ENCODE results near the gene NFE2. TPM values are rescaled to one million over a fixed set of nuclear protein-coding genes. Genes with fewer than 3 reads are reported as not detected.

NFE2 gene
- polyA plus RNA-seq, 1 experiment = 1.0 TPM

DNA sequence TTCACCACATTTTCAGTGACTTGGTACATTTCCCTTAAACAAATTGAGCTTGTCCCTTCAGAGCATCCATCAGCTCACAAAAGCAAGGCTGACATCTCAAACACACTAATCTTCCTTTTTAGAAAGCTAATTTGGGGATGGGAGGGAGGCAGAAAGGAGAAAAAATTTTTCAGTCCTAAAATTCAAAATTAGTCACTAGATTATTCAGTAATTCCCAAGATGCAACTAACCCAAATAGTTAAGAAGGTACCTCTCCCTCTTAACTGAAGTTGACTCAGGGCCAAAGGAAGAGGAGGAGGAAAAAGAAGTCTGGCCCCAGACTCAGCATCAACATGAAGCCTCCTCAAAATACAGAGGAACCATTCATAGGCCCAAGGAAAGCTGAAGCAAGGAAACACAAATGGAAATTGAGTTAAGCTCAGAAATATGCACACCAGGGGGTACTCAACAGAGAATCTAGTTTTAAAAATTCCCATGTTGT is 42.6 kb downstream of the NFE2 start:
- TF ChIP-seq, protein P1, sequence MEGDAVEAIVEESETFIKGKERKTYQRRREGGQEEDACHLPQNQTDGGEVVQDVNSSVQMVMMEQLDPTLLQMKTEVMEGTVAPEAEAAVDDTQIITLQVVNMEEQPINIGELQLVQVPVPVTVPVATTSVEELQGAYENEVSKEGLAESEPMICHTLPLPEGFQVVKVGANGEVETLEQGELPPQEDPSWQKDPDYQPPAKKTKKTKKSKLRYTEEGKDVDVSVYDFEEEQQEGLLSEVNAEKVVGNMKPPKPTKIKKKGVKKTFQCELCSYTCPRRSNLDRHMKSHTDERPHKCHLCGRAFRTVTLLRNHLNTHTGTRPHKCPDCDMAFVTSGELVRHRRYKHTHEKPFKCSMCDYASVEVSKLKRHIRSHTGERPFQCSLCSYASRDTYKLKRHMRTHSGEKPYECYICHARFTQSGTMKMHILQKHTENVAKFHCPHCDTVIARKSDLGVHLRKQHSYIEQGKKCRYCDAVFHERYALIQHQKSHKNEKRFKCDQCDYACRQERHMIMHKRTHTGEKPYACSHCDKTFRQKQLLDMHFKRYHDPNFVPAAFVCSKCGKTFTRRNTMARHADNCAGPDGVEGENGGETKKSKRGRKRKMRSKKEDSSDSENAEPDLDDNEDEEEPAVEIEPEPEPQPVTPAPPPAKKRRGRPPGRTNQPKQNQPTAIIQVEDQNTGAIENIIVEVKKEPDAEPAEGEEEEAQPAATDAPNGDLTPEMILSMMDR (IDR thresholded peaks at IDR 0.05; ENCODE audit: insufficient read depth, low read depth, low read length) = no peak
- DNase-seq (ENCODE audit: low read depth) = no peak
- Histone ChIP-seq H3K4me3 (ENCODE audit: low read depth, low read length) (no peak overlapping the region), H3K36me3 (ENCODE audit: control insufficient read depth, insufficient read depth, low read length) (0 out of 2 replicates have a peak, but pooled peaks cover 1% of the 10 kb centered on the region), H3K27me3 (ENCODE audit: control insufficient read depth, insufficient read depth, low read length) (no peaks in the 10 kb centered on the region)
- CTCF ChIA-PET = interaction anchor here (0.5 to 2.2 kb wide), 7 partner anchors 11 to 488 kb away, joined by 3 to 8 read pairs (median 4); partner anchors contain the start of gene COPZ1
- POLR2A ChIA-PET = interaction anchor here (0.9 kb wide), 1 partner anchor 29 kb away, joined by 6 read pairs; no protein-coding TSS in a partner anchor

DNA sequence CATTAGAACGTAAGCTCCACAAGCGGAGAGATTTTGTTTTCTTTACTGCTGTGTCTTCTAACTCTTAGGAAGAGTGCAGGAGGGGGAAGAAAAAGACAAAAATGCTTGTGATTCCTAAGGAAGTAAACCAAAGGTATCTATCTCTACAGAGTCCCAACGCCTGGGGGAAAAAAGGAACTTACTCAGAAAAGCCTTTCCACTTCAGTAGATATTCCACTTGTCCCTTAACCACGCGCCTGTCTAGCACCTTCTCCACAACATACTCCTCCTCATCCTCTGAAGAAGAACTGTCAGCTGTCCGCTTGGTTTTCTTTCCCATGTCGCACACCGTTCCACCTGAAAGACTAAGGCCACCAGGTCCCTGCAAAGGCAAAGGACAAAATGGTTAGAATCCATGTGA is 43.5 kb downstream of the NFE2 start:
- ChIA-PET POLR2A (no interaction called here), CTCF (no interaction called here)
- TF ChIP-seq, protein P1 (IDR thresholded peaks at IDR 0.05; ENCODE audit: insufficient read depth, low read depth, low read length) = no peak
- Histone ChIP-seq H3K4me3 (ENCODE audit: low read depth, low read length) (no peak overlapping the region), H3K36me3 (ENCODE audit: control insufficient read depth, insufficient read depth, low read length) (0 out of 2 replicates have a peak, but pooled peaks cover 1% of the 10 kb centered on the region), H3K27me3 (ENCODE audit: control insufficient read depth, insufficient read depth, low read length) (no peaks in the 10 kb centered on the region)
- no peak for DNase-seq (ENCODE audit: low read depth)

DNA sequence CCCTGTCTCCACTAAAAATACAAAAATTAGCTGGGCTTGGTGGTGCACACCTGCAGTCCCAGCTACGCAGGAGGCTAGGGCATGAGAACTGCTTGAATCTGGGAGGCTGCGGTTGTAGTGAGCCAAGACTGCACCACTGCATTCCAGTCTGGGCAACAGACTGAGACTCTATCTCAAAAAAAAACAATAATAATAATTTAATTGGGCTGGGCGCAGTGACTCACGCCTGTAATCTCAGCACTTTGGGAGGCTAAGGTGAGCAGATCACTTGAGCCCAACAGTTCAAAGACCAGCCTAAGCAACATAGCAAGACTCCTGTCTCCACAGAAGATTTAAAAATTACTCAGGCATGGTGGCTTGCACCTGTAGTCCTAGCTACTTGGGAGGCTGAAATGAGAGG is 47.6 kb downstream of the NFE2 start:
- no peak for DNase-seq (ENCODE audit: low read depth)
- H3K4me3 ChIP-seq (ENCODE audit: low read depth, low read length) = no peak overlapping the region
- no peaks in the 10 kb centered on the region for H3K27me3 ChIP-seq (ENCODE audit: control insufficient read depth, insufficient read depth, low read length)
- TF ChIP-seq, protein P1 (IDR thresholded peaks at IDR 0.05; ENCODE audit: insufficient read depth, low read depth, low read length) = no peak
- H3K36me3 ChIP-seq (ENCODE audit: control insufficient read depth, insufficient read depth, low read length) = 0 out of 2 replicates have a peak, but pooled peaks cover 1% of the 10 kb centered on the region
- ChIA-PET POLR2A (interaction anchor here (1.1 kb wide), 1 partner anchor 116 kb away, joined by 5 read pairs; no protein-coding TSS in a partner anchor), CTCF (interaction anchor here (1.3 to 1.6 kb wide), 5 partner anchors 30 to 128 kb away, joined by 3 to 4 read pairs (median 3); partner anchors contain the start of gene COPZ1)

DNA sequence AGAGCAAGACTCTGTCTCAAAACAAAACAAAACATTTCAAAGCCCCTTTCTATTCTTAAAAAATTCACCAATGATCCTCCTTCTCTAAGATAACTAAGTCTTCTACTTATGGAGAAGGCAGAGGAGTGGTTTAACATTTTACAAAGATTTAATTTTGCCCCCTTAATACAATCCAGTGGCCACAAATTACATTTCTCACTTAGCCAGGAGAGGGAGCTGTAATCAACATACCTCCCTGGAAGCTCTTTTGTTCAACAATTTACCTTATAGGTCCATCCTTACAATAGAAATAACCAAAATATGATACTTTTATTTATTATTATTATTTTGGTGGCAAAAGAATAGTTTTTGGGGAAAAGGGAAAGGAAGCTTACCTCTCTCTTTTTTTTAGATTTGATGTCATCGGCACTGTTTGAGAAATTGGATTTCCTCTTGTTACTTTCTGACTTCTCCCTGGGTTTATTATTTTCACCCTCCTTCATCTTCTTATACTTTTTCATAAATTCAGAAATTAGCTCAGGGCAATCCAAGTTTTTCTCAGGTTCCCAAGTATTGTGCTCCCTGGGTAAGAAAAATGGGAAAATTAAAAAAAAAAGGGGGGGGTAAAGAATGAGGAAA is 49.0 kb downstream of the NFE2 start:
- Histone ChIP-seq H3K4me3 (ENCODE audit: low read depth, low read length) (no peak overlapping the region), H3K36me3 (ENCODE audit: control insufficient read depth, insufficient read depth, low read length) (0 out of 2 replicates have a peak, but pooled peaks cover 1% of the 10 kb centered on the region), H3K27me3 (ENCODE audit: control insufficient read depth, insufficient read depth, low read length) (no peaks in the 10 kb centered on the region)
- ChIA-PET POLR2A (interaction anchor here (0.6 kb wide), 1 partner anchor 10 kb away, joined by 3 read pairs; no protein-coding TSS in a partner anchor), CTCF (interaction anchor here (0.6 to 2.0 kb wide), 35 partner anchors 9 to 117 kb away, joined by 3 to 20 read pairs (median 4); partner anchors contain the start of genes CBX5, COPZ1 and HNRNPA1)
- DNase-seq (ENCODE audit: low read depth) = no peak
- TF ChIP-seq, protein P1 (IDR thresholded peaks at IDR 0.05; ENCODE audit: insufficient read depth, low read depth, low read length) = peak; percentile 66

DNA sequence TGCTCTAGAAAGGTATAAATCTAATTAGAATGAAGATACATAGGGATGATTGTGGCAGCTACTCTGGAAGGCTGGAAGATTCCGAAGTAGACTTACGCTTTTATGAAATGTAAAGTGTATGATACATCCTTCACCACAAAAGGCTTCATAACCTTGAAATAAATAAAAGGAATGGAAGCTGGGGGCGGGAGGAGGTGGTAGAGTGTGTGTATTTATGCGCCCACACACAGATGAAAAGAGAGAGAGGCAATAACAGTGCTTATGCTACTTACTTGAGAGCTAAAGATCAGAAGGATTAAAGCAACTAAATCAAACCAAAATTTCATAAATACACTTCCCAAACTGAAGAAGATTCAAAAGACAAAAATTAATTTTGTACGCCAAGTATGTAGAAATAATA is 51.3 kb downstream of the NFE2 start:
- CTCF ChIA-PET = no interaction called here
- no peak overlapping the region for H3K4me3 ChIP-seq (ENCODE audit: low read depth, low read length)
- TF ChIP-seq, protein P1 (IDR thresholded peaks at IDR 0.05; ENCODE audit: insufficient read depth, low read depth, low read length) = no peak
- POLR2A ChIA-PET = no interaction called here
- no peak for DNase-seq (ENCODE audit: low read depth)
- H3K36me3 ChIP-seq (ENCODE audit: control insufficient read depth, insufficient read depth, low read length) = no peaks in the 10 kb centered on the region; the same call in 1 of the 2 replicates
- no peaks in the 10 kb centered on the region for H3K27me3 ChIP-seq (ENCODE audit: control insufficient read depth, insufficient read depth, low read length)

All from BJ (cell line).